ENCODE data around the gene AIFM1. TPM values are rescaled to one million over a fixed set of nuclear protein-coding genes. Genes with fewer than 3 reads are reported as not detected.

Gene AIFM1
- 69.6 to 76.8 TPM (median 74.0 TPM) in 5 replicates for total RNA-seq (2022; extraction: Qiagen RNA extraction; ENCODE audit: low read depth)

DNA sequence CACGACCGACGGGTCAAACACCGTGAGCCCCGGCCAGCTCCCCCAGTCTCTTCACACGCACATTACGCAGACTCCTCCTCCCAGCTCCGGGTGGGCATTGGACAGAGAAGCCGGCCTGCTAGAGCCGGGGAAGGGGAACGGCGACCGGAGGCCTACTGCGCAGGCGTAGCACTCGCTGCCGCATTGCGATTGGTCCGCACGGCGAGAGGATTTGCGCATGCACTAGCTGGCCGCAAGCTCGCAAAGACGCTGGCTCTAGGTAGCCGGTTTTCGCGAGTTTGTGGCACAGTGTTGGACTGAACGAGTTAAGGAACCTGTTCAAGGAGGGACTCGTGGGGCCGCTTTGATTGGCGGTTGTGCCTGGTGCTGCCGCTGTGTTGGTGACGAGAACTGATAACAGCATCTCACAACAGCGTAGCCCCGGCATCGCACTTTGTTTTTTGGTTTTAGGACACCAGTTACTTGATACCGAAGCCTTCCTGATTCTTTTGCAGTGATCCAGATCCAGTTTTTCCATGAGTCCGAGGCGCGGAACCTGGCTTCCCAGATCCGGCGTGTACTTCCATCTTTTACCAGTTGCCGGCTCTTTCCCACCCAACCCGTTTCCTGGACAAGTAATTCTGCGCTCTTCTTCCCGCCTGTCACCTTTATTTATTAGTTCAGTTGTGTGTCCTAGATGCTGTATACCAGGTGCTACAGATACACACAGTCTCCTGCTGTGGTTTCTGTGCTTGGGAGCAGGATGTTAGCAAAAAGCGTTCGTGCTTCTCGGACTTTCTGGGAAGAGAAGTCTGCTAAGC is at the start of gene AIFM1:
Gene AIFM1 (minus strand): TSS at position 139 of the 800 bp plus-strand sequence. CDS start 185 bp downstream, outside the sequence.

DNA sequence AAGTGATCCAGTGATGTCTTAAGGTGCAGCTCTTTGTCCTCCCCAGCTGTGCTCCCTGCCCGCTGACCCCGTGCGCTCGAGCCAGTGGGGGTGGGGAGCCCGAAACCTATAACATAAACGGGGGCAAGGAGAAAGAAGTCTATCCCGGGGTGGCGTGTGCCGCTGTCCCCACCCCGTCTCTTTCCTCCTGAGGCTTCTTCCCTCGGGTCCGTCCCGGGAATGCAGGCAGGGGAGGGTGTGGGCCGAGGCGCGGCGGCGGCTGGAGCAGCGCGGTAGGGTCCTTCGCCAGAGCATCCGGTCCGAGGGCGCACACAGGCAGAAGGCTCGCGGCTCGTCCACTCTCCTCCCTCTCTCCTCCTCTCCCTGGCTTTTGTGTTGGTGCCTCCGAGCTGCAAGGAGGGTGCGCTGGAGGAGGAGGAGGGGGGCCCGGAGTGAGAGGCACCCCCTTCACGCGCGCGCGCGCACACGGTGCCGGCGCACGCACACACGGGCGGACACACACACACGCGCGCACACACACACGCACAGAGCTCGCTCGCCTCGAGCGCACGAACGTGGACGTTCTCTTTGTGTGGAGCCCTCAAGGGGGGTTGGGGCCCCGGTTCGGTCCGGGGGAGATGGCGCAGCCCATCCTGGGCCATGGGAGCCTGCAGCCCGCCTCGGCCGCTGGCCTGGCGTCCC is 5.9 kb upstream of the AIFM1 start, which contains the start of gene RAB33A:
Gene RAB33A (plus strand): TSS at position 517 of the 681 bp plus-strand sequence. CDS start 101 bp downstream, at position 618.

GRCh38 chrX:130110379-130111219 is 55.0 kb downstream of the AIFM1 start, which contains the start of gene ELF4:
ELF4 (minus strand) TSS chrX:130110497; CDS start chrX:130081330, 29,167 bp downstream.

Other genes starting within 250 kb of the AIFM1 start
- 5.6 to 10.3 TPM (median 9.3 TPM) in 5 replicates for gene BCORL1, start 183.2 kb downstream of the AIFM1 start, total RNA-seq (2022; extraction: Qiagen RNA extraction; ENCODE audit: low read depth)
- gene ELF4, start 55.3 kb downstream of the AIFM1 start, total RNA-seq (2022; extraction: Qiagen RNA extraction; ENCODE audit: low read depth), result 32.9 to 38.8 TPM (median 35.4 TPM) in 5 replicates
- gene RAB33A, start 6.1 kb upstream of the AIFM1 start, total RNA-seq (2022; extraction: Qiagen RNA extraction; ENCODE audit: low read depth), result 0.21 to 0.57 TPM (median 0.25 TPM) in 4 of 5 replicates, not detected in the other
- 3.0 to 3.9 TPM (median 3.7 TPM) in 5 replicates for gene ZNF280C, start 103.1 kb upstream of the AIFM1 start, total RNA-seq (2022; extraction: Qiagen RNA extraction; ENCODE audit: low read depth)
- gene SLC25A14, start 174.1 kb upstream of the AIFM1 start, total RNA-seq (2022; extraction: Qiagen RNA extraction; ENCODE audit: low read depth), result 18.3 to 20.5 TPM (median 19.6 TPM) in 5 replicates
- not detected in 5 replicates for gene GPR119, start 219.8 kb upstream of the AIFM1 start, total RNA-seq (2022; extraction: Qiagen RNA extraction; ENCODE audit: low read depth)
- gene RBMX2, start 236.1 kb upstream of the AIFM1 start, total RNA-seq (2022; extraction: Qiagen RNA extraction; ENCODE audit: low read depth), result 27.9 to 31.4 TPM (median 30.0 TPM) in 5 replicates

Data from A549 treated with DMSO at 1 μM for 4 hours (cell line).